Type B pancreatic cell (in vitro differentiated cells): ENCODE data around the gene NDRG2. TPM values are rescaled to one million over a fixed set of nuclear protein-coding genes. Genes with fewer than 3 reads are reported as not detected.

ENCODE experiments used
- DNase-seq: peaks from one replicate; pipeline ENCODE4 v3.0.0; 2021; ENCODE audit warnings: mixed read lengths; ENCODE audit not compliant: unreplicated experiment; ENCODE audit errors: extremely low spot score
- H3K27ac Mint-ChIP-seq: 2 replicates; pipeline ENCODE4 v1.8.0; 2021; ENCODE audit warnings: mild to moderate bottlenecking, mixed read lengths
- H3K27me3 Mint-ChIP-seq: 2 replicates; pipeline ENCODE4 v1.8.0; 2021; ENCODE audit warnings: mixed read lengths
- H3K36me3 Mint-ChIP-seq: 2 replicates; pipeline ENCODE4 v1.8.0; 2021; ENCODE audit warnings: mixed read lengths
- H3K4me1 Mint-ChIP-seq: one replicate; pipeline ENCODE4 v1.8.0; 2021; ENCODE audit warnings: mixed read lengths; ENCODE audit not compliant: unreplicated experiment
- H3K4me3 Mint-ChIP-seq: 2 replicates; pipeline ENCODE4 v1.8.0; 2021; ENCODE audit warnings: mild to moderate bottlenecking, mixed read lengths
- H3K9me3 Mint-ChIP-seq: 2 replicates; pipeline ENCODE4 v1.8.0; 2021; ENCODE audit warnings: mixed read lengths
- CTCF ChIP-seq: fragments of 200-600 bp; sonication (generic); conservative IDR thresholded peaks from 2 replicates; pipeline ENCODE4 v1.5.0; 2021; ENCODE audit warnings: antibody characterized with exemption, mild to moderate bottlenecking
- total RNA-seq: library from RNA; stranded (reverse); gene quantifications from 2 replicates; pipeline ENCODE4 v1.2.1, GENCODE V29; 2021; ENCODE audit warnings: low replicate concordance

The NDRG2 gene
- total RNA-seq, 1 donor from 2014 or later, result 150 TPM

DNA sequence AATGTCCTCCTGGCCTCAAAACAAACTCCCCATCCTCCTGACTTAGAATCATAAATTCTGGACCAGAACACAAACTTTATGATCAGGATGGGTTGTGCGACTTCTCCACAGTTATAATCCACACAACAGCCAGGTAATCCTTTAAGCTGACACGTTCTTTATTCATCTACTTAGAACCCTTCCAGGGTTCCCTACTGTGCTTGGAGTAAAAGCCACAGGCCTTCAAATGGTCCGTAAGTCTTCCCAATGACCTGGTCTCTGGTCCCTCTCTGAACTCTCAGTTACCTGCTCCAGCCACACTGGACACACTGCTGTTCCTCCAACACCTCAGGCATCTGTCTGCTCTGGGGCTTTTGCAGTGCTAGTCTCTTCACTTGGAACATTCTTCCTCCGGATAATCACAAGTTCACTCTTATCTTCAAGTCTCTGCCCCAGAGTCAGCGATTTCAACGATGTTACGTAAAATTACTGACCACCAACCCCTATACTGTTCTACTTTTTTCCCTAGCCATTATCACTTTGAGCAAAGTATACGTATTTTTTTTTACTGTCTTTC is 15.6 kb upstream of the NDRG2 start:
- H3K27me3 Mint-ChIP-seq, result peaks cover 7% of the 10 kb centered on the region
- TF ChIP-seq CTCF, result no peak
- H3K27ac Mint-ChIP-seq, result peak overlapping the region; percentile 42
- no peak for DNase-seq
- H3K36me3 Mint-ChIP-seq, result no peaks in the 10 kb centered on the region
- H3K9me3 Mint-ChIP-seq, result no peaks in the 10 kb centered on the region
- peak overlapping the region; percentile 11 for H3K4me3 Mint-ChIP-seq
- H3K4me1 Mint-ChIP-seq, result peaks cover 21% of the 10 kb centered on the region

DNA sequence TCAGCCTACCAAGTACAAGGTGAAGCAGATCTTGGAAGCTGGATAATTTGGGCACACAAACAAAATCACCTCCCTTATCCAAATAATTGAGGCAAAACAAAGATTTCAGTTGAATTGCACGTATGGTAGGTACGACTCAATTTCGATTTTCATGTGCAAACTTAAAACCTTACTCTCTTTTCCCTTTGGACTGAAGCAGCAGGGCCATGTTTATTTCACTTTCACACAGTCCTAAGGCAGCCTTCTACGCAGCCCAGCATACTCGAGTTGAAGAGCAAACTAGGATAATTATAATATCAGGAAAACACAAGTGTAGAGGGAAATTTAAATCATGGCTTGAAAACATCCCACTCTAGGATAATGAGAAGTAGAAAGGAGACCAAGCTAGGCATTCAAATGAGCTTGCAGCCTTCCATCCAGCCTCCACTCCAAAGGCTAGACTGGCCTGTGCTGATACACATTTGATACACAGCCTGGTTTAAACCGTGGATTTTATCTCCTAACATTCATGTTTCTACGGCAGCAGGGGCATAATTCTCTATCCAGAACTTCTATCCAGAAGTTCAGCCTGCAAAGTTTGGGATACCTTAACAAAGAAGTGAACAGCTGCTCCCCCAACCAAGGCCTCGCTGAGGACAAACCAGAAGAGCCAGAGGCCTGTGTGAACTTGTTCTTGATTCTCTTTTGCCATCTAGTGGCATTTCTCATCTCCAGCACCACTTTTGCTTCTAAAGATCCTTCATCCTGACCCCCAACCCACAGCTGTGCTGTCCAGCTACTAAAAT is 14.9 kb upstream of the NDRG2 start:
- no peak for DNase-seq
- H3K27ac Mint-ChIP-seq, result peak overlapping the region; percentile 42

DNA sequence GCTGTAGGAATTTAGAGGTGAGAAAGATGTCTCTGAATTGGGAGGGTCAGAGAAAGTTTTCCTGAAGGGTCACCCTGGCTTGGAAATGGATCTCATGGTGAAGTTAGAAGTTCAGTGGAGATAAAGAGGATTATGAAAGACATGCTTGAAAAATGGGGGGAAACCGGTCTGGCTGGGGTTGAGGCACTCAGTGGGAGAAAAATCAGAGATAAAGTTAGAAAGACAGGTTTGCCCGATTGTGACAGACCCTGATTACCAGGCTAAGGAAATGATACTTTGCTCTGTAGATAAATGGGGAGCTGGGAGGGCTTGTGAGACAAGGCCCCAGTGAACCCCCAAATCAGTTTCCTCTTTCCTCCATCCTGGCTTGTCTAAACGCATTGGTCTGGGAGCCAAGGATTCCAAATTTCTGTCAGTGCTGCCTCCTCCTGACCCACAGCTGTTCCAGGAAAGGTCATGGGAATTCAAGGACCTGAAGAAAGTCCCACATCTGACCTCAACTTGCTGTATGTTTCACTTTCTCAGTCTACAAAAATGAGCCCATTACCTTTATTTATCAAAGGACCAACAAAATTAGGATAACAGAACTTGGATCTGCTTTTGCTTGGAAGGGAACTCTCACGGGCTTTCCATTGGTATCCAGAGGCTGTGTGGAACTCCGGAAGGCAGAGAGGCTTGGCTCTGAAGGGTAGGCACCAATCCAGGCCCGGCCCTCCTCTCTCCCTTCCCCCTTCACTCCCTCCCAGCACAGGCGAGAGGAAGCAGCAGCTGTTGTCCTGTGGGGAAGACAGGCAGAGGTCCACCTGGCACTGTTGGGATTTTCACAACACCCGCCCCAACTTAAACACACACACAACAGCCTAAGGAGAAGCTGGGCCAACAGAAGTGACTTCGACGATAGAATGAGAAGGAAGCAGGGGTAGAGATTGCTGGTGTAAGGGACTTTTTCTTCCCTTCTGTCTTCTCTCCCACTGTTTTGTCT is 13.9 kb upstream of the NDRG2 start:
- DNase-seq, result no peak
- Mint-ChIP-seq H3K27me3 (peaks cover 5% of the 10 kb centered on the region), H3K9me3 (no peaks in the 10 kb centered on the region), H3K36me3 (no peaks in the 10 kb centered on the region), H3K27ac (peak overlapping the region; percentile 54), H3K4me1 (peaks cover 14% of the 10 kb centered on the region), H3K4me3 (peak overlapping the region; percentile 8)
- no peak for TF ChIP-seq CTCF

More for the DNA sequence above, 14.9 kb upstream of the NDRG2 start:
- Mint-ChIP-seq H3K4me3 (peak overlapping the region; percentile 11), H3K9me3 (no peaks in the 10 kb centered on the region), H3K36me3 (no peaks in the 10 kb centered on the region), H3K27me3 (peaks cover 7% of the 10 kb centered on the region), H3K4me1 (peaks cover 21% of the 10 kb centered on the region)
- peak; percentile 77 for TF ChIP-seq CTCF

GRCh38 chr14:21037156-21037555 is 12.3 kb upstream of the NDRG2 start:
- no peak for TF ChIP-seq CTCF
- no peaks in the 10 kb centered on the region for H3K36me3 Mint-ChIP-seq
- no peak overlapping the region for H3K27ac Mint-ChIP-seq
- no peak overlapping the region for H3K4me3 Mint-ChIP-seq
- DNase-seq, result no peak
- peaks cover 4% of the 10 kb centered on the region for H3K27me3 Mint-ChIP-seq
- H3K9me3 Mint-ChIP-seq, result no peaks in the 10 kb centered on the region
- H3K4me1 Mint-ChIP-seq, result peaks cover 14% of the 10 kb centered on the region

GRCh38 chr14:21036751-21037150 is 11.9 kb upstream of the NDRG2 start:
- no peak for TF ChIP-seq CTCF
- Mint-ChIP-seq H3K27me3 (peaks cover 4% of the 10 kb centered on the region), H3K27ac (no peak overlapping the region), H3K4me3 (no peak overlapping the region), H3K4me1 (peaks cover 14% of the 10 kb centered on the region), H3K9me3 (no peaks in the 10 kb centered on the region), H3K36me3 (no peaks in the 10 kb centered on the region)
- no peak for DNase-seq
